Vagina (tissue), 2 donors: ENCODE results near the gene P2RY11. TPM values are rescaled to one million over a fixed set of nuclear protein-coding genes. Genes with fewer than 3 reads are reported as not detected.

Experiments used
- DNase-seq, 2 donors: peaks; one replicate each; pipeline ENCODE4 v3.0.0-alpha.2; 2017; ENCODE audit errors: extremely low spot score in 2 of 2
- H3K27ac ChIP-seq: fragments of 200-600 bp; sonication (generic); one replicate; pipeline ENCODE4 v1.5.1; 2019
- H3K27me3 ChIP-seq: fragments of 200-600 bp; sonication (generic); one replicate; pipeline ENCODE4 v1.5.1; 2019
- H3K36me3 ChIP-seq, 2 donors: fragments of 200-600 bp; sonication (generic); one replicate each; pipeline ENCODE4 v1.5.1; 2017 to 2019
- H3K4me1 ChIP-seq: fragments of 200-600 bp; sonication (generic); one replicate; pipeline ENCODE4 v1.5.1; 2019
- H3K4me3 ChIP-seq, 2 donors: fragments of 200-600 bp; sonication (generic); 1 replicate in 1 of 2; 2 replicates in 1 of 2; pipeline ENCODE4 v1.5.1; 2016 to 2019
- H3K9me3 ChIP-seq: fragments of 200-600 bp; sonication (generic); one replicate; pipeline ENCODE4 v1.5.1; 2019
- POLR2A ChIP-seq, 2 donors: fragments of 450-650 bp; IDR thresholded peaks; one replicate each; pipeline ENCODE4 v1.6.1; 2017; ENCODE audit warnings: antibody characterized with exemption in 2 of 2, mild to moderate bottlenecking in 2 of 2, moderate library complexity in 2 of 2
- POLR2AphosphoS5 ChIP-seq, 2 donors: sonication (generic); formaldehyde crosslinking; IDR thresholded peaks; one replicate each; pipeline ENCODE4 v1.9.0; 2017; ENCODE audit warnings: antibody characterized with exemption in 2 of 2, mild to moderate bottlenecking in 2 of 2, low read depth in 1 of 2; ENCODE audit not compliant: insufficient read depth in 1 of 2
- intact Hi-C: fragments of 100-400 bp; cut with DNase I; formaldehyde crosslinking; loops from one replicate; pipeline ENCODE4 v1.15.1; 2023
- small RNA-seq: library from RNA; depleted of rRNA; stranded (forward); fragments of <200 nt; gene quantifications from one replicate; pipeline ENCODE3, GENCODE V24; 2016
- total RNA-seq: library from RNA; depleted of rRNA; stranded (reverse); fragments of >200 nt; gene quantifications from one replicate; pipeline ENCODE4 v1.2.3, GENCODE V29; 2016
- TF ChIP-seq, protein P1 (sequence below), 3 experiments: fragments of 450-650 bp in 2 of 3; fragments of 200-600 bp in 1 of 3; sonication (generic) in 1 of 3; IDR thresholded peaks; one replicate each; pipeline ENCODE4 v1.5.1; 2017 to 2019; ENCODE audit warnings: antibody characterized with exemption in 3 of 3, mild to moderate bottlenecking in 2 of 3, moderate library complexity in 2 of 3

Gene P2RY11
- total RNA-seq, 1 donor from 2014 or later, result 9.1 TPM

DNA sequence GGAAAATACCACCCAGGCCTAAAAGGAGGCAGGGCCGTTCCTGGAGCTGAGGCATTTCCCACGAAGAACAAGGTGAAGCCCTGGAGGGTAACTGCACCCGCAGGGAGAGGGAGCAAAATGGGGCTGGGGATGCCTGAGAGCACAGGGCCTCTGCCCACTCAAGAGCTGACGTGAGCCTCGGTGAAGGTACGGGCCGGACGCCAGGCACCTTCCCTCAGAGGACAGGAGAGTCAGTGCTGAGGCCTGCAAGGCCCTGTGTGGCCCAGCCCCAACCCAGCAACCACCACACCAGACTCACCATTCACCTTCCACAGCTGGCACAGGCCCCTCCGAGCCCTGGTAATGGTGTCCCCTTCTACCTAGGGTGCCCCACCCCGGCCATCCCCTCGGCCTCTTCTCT, 47.0 kb downstream of the P2RY11 start:
- intact Hi-C loops, result no loop called here
- no peaks in the 10 kb centered on the region for H3K4me1 ChIP-seq
- peaks cover 2 to 89% of the 10 kb centered on the region in 2 donors for H3K36me3 ChIP-seq
- DNase-seq, result no peak
- no peak overlapping the region for H3K27ac ChIP-seq
- H3K27me3 ChIP-seq, result no peaks in the 10 kb centered on the region
- TF ChIP-seq POLR2AphosphoS5 (IDR thresholded peaks at IDR 0.05; ENCODE audit: insufficient read depth in 1 of 2, low read depth in 1 of 2), result no peak
- TF ChIP-seq, protein P1, sequence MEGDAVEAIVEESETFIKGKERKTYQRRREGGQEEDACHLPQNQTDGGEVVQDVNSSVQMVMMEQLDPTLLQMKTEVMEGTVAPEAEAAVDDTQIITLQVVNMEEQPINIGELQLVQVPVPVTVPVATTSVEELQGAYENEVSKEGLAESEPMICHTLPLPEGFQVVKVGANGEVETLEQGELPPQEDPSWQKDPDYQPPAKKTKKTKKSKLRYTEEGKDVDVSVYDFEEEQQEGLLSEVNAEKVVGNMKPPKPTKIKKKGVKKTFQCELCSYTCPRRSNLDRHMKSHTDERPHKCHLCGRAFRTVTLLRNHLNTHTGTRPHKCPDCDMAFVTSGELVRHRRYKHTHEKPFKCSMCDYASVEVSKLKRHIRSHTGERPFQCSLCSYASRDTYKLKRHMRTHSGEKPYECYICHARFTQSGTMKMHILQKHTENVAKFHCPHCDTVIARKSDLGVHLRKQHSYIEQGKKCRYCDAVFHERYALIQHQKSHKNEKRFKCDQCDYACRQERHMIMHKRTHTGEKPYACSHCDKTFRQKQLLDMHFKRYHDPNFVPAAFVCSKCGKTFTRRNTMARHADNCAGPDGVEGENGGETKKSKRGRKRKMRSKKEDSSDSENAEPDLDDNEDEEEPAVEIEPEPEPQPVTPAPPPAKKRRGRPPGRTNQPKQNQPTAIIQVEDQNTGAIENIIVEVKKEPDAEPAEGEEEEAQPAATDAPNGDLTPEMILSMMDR (IDR thresholded peaks at IDR 0.05), result no peak
- TF ChIP-seq POLR2A (IDR thresholded peaks at IDR 0.05), result no peak
- H3K9me3 ChIP-seq, result no peaks in the 10 kb centered on the region
- no peak overlapping the region for H3K4me3 ChIP-seq

DNA sequence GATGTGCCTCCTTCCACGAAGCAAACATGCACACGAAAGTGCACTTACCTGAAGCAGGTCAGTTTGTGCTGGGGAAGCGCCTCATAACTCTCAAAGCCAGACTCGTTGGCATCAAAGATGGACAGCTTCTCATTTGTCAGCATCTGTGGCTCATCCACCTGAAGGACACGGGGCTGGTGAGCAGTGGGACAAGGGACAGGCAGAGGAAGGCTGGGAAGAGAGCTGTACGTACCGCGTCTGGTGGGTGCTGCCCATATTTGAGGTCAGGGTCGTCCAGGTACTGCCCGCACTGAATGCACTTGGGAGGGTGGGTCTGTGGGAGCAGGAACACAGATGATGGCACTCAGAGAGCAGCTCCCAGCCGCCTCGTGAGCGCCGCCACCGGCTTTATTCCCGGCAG, 48.1 kb downstream of the P2RY11 start:
- no peak for DNase-seq
- Histone ChIP-seq H3K4me3 (no peak overlapping the region), H3K9me3 (no peaks in the 10 kb centered on the region), H3K4me1 (no peaks in the 10 kb centered on the region), H3K27me3 (no peaks in the 10 kb centered on the region), H3K36me3 (peaks cover 2 to 83% of the 10 kb centered on the region in 2 donors), H3K27ac (no peak overlapping the region)
- intact Hi-C loops, result no loop called here
- TF ChIP-seq POLR2AphosphoS5 (IDR thresholded peaks at IDR 0.05; ENCODE audit: insufficient read depth in 1 of 2, low read depth in 1 of 2), result no peak

DNA sequence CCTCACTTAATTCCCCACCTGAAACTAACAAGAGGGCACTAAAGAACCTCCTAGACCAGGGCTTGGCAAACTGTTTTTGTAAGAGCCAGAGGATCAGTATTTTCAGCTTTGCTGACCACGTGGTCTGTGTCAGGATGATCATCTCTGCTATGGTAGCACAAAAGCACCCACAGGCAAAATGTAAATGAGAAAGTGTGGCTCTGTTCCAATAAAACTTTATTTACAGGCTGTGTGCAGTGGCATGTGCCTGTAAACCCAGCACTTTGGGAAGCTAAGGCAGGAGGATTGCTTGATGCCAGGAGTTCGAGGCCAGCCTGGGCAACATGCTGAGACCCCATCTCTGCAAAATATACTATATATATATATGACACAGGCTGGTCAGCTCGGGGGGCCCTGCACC, 52.0 kb downstream of the P2RY11 start:
- Histone ChIP-seq H3K9me3 (no peaks in the 10 kb centered on the region), H3K36me3 (peaks cover 0 to 75% of the 10 kb centered on the region in 2 donors), H3K4me3 (no peak overlapping the region), H3K4me1 (no peaks in the 10 kb centered on the region), H3K27me3 (no peaks in the 10 kb centered on the region), H3K27ac (no peak overlapping the region)
- intact Hi-C loops, result no loop called here
- no peak for DNase-seq
- TF ChIP-seq POLR2A (IDR thresholded peaks at IDR 0.05) (no peak), POLR2AphosphoS5 (IDR thresholded peaks at IDR 0.05; ENCODE audit: insufficient read depth in 1 of 2, low read depth in 1 of 2) (no peak)
- TF ChIP-seq, protein P1 (IDR thresholded peaks at IDR 0.05), result no peak

Small RNA genes within 50 kb of the gene (small RNA-seq; reads per million reads assigned to genes)
- 65.4 reads per million, percentile 97 among the genes with 10 or more reads in this experiment for gene SNORD105
- gene SNORD105B, result 4,133 reads per million, percentile 100 among the genes with 10 or more reads in this experiment

Other genes with a start within 250 kb of the P2RY11 start
- gene OLFM2, start 175.2 kb upstream of the P2RY11 start, total RNA-seq, result 13.8 TPM
- gene COL5A3, start 101.2 kb upstream of the P2RY11 start, total RNA-seq, result 13.3 TPM
- not detected for gene RDH8, start 98.2 kb upstream of the P2RY11 start, total RNA-seq
- 46.9 TPM for gene SHFL, start 25.4 kb upstream of the P2RY11 start, total RNA-seq
- not detected for gene ANGPTL6, start 9.0 kb upstream of the P2RY11 start, total RNA-seq
- gene PPAN, start 5.3 kb upstream of the P2RY11 start, total RNA-seq, result 55.2 TPM
- 249 TPM for gene EIF3G, start 8.2 kb downstream of the P2RY11 start, total RNA-seq
- 36.8 TPM for gene DNMT1, start 83.3 kb downstream of the P2RY11 start, total RNA-seq
- gene S1PR2, start 119.6 kb downstream of the P2RY11 start, total RNA-seq, result 28.2 TPM
- 55.0 TPM for gene MRPL4, start 140.5 kb downstream of the P2RY11 start, total RNA-seq
- gene ICAM1, start 159.4 kb downstream of the P2RY11 start, total RNA-seq, result 22.3 TPM
- gene ICAM4, start 175.3 kb downstream of the P2RY11 start, total RNA-seq, result not detected
- gene ICAM5, start 178.3 kb downstream of the P2RY11 start, total RNA-seq, result 2.0 TPM
- 5.2 TPM for gene ZGLP1, start 198.1 kb downstream of the P2RY11 start, total RNA-seq
- 25.0 TPM for gene FDX2, start 204.3 kb downstream of the P2RY11 start, total RNA-seq
- 25.5 TPM for gene RAVER1, start 221.8 kb downstream of the P2RY11 start, total RNA-seq
- gene ICAM3, start 227.9 kb downstream of the P2RY11 start, total RNA-seq, result 7.9 TPM